ENCODE measurements around the gene PRKAR1B.
"Not testable (repeated sequence)": the region's sequence is repeated elsewhere in the genome, so short reads cannot be mapped to it uniquely, and the experiment has no call there.

DNA sequence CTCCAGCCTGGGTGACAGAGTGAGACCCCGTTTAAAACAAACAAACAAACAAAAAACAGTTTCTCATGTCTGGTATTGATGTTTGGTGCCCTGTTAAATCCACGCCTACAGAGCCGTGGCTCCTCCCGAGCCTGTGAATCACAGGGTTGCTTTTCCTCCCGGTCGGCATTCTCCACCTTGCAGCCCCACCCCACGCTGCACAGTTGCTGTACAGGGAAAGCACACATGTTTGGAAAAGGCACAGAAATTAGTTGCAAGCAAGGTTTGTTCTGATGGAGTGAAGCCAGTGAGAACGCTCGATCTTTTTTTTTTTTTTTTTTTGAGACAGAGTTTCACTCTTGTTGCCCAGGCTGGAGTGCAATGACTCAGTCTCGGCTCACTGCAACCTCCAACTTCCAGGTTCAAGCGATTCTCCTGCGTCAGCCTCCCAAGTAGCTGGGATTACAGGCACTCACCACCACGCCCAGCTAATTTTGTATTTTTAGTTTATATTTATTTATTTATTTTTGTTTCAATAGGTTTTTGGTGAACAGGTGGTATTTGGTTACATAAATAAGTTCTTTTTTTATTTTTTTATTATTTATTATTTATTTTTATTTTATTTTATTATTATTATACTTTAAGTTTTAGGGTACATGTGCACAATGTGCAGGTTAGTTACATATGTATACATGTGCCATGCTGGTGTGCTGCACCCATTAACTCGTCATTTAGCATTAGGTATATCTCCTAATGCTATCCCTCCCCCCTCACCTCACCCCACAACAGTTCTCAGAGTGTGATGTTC, 16.5 kb upstream of the PRKAR1B start:
- TF ChIP-seq CTCF, POLR2AphosphoS5, POLR2A (IDR thresholded peaks at IDR 0.05): not testable (repeated sequence)

All from stomach (tissue), 4 donors.